HG03025 (cell line): ENCODE results near the gene ATP6AP1.
A peak's percentile ranks its signal among the peaks of the same experiment; 100 is the strongest.
"Not testable (repeated sequence)": the region's sequence is repeated elsewhere in the genome, so short reads cannot be mapped to it uniquely, and the experiment has no call there.

Experiments used
- ATAC-seq: cut with Tn5 transposase; IDR thresholded peaks from one replicate; pipeline ENCODE4 v1.9.1; 2021; ENCODE audit warnings: mild to moderate bottlenecking, moderate library complexity; ENCODE audit not compliant: unreplicated experiment, low FRiP score

ATP6AP1 gene

GRCh38 chrX:154428176-154429171 lies at the start of gene ATP6AP1:
Gene ATP6AP1 (plus strand): TSS chrX:154428677. CDS start chrX:154428693, 16 bp downstream.
- ATAC-seq = peak; percentile 86

GRCh38 chrX:154378799-154379568 lies 49.5 kb upstream of the ATP6AP1 start, which contains the start of gene EMD:
Gene EMD (plus strand): TSS chrX:154379295. CDS start chrX:154379485, 190 bp downstream.
- peak; percentile 69 for ATAC-seq

GRCh38 chrX:154379569-154379951 lies 48.9 kb upstream of the ATP6AP1 start:
- ATAC-seq = peak; percentile 3

GRCh38 chrX:154380153-154380552 lies 48.3 kb upstream of the ATP6AP1 start:
- ATAC-seq = no peak

GRCh38 chrX:154380787-154381186 lies 47.7 kb upstream of the ATP6AP1 start:
- ATAC-seq = no peak

- no peak for ATAC-seq
Measured at GRCh38 chrX:154381271-154381670, 47.2 kb upstream of the ATP6AP1 start.

GRCh38 chrX:154382483-154383069 lies 45.9 kb upstream of the ATP6AP1 start:
- no peak for ATAC-seq

- no peak for ATAC-seq
Measured at GRCh38 chrX:154383359-154384283, 44.9 kb upstream of the ATP6AP1 start.

GRCh38 chrX:154384284-154384892 lies 44.1 kb upstream of the ATP6AP1 start:
- no peak for ATAC-seq

- ATAC-seq = not testable (repeated sequence)
Measured at GRCh38 chrX:154388094-154388493, 40.4 kb upstream of the ATP6AP1 start.

GRCh38 chrX:154388649-154389048 lies 39.8 kb upstream of the ATP6AP1 start:
- ATAC-seq = not testable (repeated sequence)

GRCh38 chrX:154389812-154390747 lies 38.4 kb upstream of the ATP6AP1 start:
- ATAC-seq = peak; percentile 53

GRCh38 chrX:154396363-154396762 lies 32.1 kb upstream of the ATP6AP1 start:
- ATAC-seq = not testable (repeated sequence)

- peak; percentile 32 for ATAC-seq
Measured at GRCh38 chrX:154396973-154397887, 31.2 kb upstream of the ATP6AP1 start.

GRCh38 chrX:154397888-154398667 lies 30.4 kb upstream of the ATP6AP1 start, which contains the start of gene RPL10:
Gene RPL10 (plus strand): TSS chrX:154398377. CDS start chrX:154398520, 143 bp downstream.
- peak; percentile 73 for ATAC-seq
